ENCODE data around the gene NRP1. TPM values are rescaled to one million over a fixed set of nuclear protein-coding genes. Genes with fewer than 3 reads are reported as not detected.

Gene NRP1
- total RNA-seq, 1 donor from 2014 or later = not detected

DNA sequence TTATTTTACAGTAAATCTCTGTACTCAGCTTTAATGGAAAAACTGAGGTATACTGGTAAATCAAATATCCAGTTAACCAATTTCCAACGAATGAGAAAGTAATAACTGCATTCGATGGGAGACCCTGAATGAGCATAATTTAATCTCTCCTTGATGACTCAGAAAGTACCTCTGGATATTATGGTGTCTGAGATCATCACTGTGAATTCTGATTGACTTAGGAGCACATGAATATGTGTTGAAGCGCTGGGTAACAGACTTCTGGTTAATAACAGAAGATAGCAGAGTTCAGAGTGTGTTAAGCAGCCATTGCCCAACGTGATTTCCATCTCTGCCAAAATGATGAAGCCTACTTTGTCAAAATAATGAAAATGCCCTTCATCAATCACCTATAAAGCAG lies 116.6 kb downstream of the NRP1 start:
- Mint-ChIP-seq H3K4me1 (no peaks in the 10 kb centered on the region), H3K27ac (no peak overlapping the region), H3K27me3 (peaks cover 7% of the 10 kb centered on the region), H3K4me3 (no peak overlapping the region), H3K36me3 (ENCODE audit: low read depth) (no peaks in the 10 kb centered on the region), H3K9me3 (no peaks in the 10 kb centered on the region)
- intact Hi-C loops (cut with micrococcal nuclease) = no loop called here
- ChIA-PET CTCF (no interaction called here), POLR2A (no interaction called here)
- no peak for DNase-seq
- no peak for TF ChIP-seq CTCF (IDR thresholded peaks at IDR 0.05)
- ATAC-seq (ENCODE audit: low read depth) = no peak

DNA sequence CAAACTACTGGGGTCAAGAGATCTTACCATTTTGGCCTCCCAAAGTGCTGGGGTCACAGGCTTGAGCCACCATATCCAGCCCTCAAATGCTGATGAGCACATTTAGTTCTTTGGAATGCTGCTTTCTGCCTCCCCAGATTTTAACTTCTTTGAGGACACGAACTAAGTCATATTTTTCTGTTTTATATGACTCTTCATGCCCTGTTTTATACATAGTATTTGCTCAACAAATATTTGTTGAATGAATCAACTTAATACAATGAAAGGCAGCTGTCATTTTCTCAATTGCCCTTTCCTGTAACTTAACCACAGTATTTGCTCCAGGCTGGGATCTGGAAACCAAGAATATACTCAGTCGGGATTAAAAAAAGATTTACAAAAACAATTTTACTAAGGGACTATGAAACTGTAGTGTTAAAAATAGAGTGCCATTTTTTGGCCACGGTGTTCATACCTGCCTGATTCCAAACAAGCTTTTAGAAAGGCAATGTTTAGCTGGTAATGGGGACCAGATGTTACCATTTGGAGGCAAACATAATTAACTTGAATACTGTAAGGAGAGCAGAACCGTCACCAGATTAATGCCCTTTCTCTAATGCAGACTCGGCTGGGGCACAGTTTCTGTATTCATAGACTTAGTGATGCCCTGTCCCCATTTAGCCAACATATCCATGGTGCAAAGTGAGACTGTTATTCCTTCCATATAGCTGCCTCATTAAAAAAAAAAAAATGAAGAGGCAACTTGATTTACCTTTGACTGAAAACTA lies 117.6 kb downstream of the NRP1 start:
- POLR2A ChIA-PET = no interaction called here
- no peaks in the 10 kb centered on the region for H3K9me3 Mint-ChIP-seq
- H3K4me1 Mint-ChIP-seq = no peaks in the 10 kb centered on the region
- CTCF ChIA-PET = no interaction called here
- ATAC-seq (ENCODE audit: low read depth) (no peak), DNase-seq (no peak)
- TF ChIP-seq CTCF (IDR thresholded peaks at IDR 0.05) = no peak
- intact Hi-C loops (cut with micrococcal nuclease) = no loop called here
- no peak overlapping the region for H3K4me3 Mint-ChIP-seq
- no peaks in the 10 kb centered on the region for H3K36me3 Mint-ChIP-seq (ENCODE audit: low read depth)
- peaks cover 7% of the 10 kb centered on the region for H3K27me3 Mint-ChIP-seq
- no peak overlapping the region for H3K27ac Mint-ChIP-seq

- no peak overlapping the region for H3K27ac Mint-ChIP-seq
- H3K4me1 Mint-ChIP-seq = peaks cover 4% of the 10 kb centered on the region
- intact Hi-C loops (cut with micrococcal nuclease) = no loop called here
- H3K36me3 Mint-ChIP-seq (ENCODE audit: low read depth) = no peaks in the 10 kb centered on the region
- ChIA-PET POLR2A (no interaction called here), CTCF (no interaction called here)
- no peaks in the 10 kb centered on the region for H3K9me3 Mint-ChIP-seq
- no peak overlapping the region for H3K4me3 Mint-ChIP-seq
- TF ChIP-seq CTCF (IDR thresholded peaks at IDR 0.05) = no peak
- peaks cover 9% of the 10 kb centered on the region for H3K27me3 Mint-ChIP-seq
- ATAC-seq (ENCODE audit: low read depth) = no peak
- no peak for DNase-seq
These were observed 118.8 kb downstream of the NRP1 start for GRCh38 chr10:33215635-33216034.

GRCh38 chr10:33215154-33215553 lies 119.3 kb downstream of the NRP1 start:
- ChIA-PET POLR2A (no interaction called here), CTCF (no interaction called here)
- Mint-ChIP-seq H3K27ac (no peak overlapping the region), H3K27me3 (peaks cover 9% of the 10 kb centered on the region), H3K4me3 (no peak overlapping the region), H3K36me3 (ENCODE audit: low read depth) (no peaks in the 10 kb centered on the region), H3K4me1 (peaks cover 4% of the 10 kb centered on the region), H3K9me3 (no peaks in the 10 kb centered on the region)
- no peak for TF ChIP-seq CTCF (IDR thresholded peaks at IDR 0.05)
- intact Hi-C loops (cut with micrococcal nuclease) = no loop called here
- no peak for DNase-seq
- no peak for ATAC-seq (ENCODE audit: low read depth)

GRCh38 chr10:33214174-33214573 lies 120.3 kb downstream of the NRP1 start:
- no peaks in the 10 kb centered on the region for H3K36me3 Mint-ChIP-seq (ENCODE audit: low read depth)
- ATAC-seq (ENCODE audit: low read depth) = no peak
- H3K27ac Mint-ChIP-seq = no peak overlapping the region
- POLR2A ChIA-PET = no interaction called here
- intact Hi-C loops (cut with micrococcal nuclease) = no loop called here
- TF ChIP-seq CTCF (IDR thresholded peaks at IDR 0.05) = no peak
- H3K27me3 Mint-ChIP-seq = peaks cover 9% of the 10 kb centered on the region
- no peaks in the 10 kb centered on the region for H3K9me3 Mint-ChIP-seq
- no peak for DNase-seq
- H3K4me1 Mint-ChIP-seq = peaks cover 4% of the 10 kb centered on the region
- H3K4me3 Mint-ChIP-seq = no peak overlapping the region
- CTCF ChIA-PET = no interaction called here
